NCI-H2196 treated with DMSO at 0.1 percent for 48 hours (cell line): ENCODE results near the gene NPAS4.

Experiments used
- DNase-seq: peaks from one replicate; lab custom pipeline; 2025; ENCODE audit not compliant: unreplicated experiment; lab: John Stamatoyannopoulos, UW

Gene NPAS4

GRCh38 chr11:66475349-66476172 lies 54.7 kb downstream of the NPAS4 start:
- DNase-seq, result no peak
